Measurements from ENCODE around the gene JAKMIP2.

GRCh38 chr5:147586221-147586620 lies 196.3 kb downstream of the JAKMIP2 start:
- TF ChIP-seq CTCF (IDR thresholded peaks at IDR 0.05; ENCODE audit: low read depth, low read length, poor library complexity, severe bottlenecking) (no peak), EZH2phosphoT487 (IDR thresholded peaks at IDR 0.05; ENCODE audit: borderline replicate concordance, low read length) (no peak)

Data from DOHH2 (cell line).